ENCODE results near the gene MYH13.
A peak's percentile ranks its signal among the peaks of the same experiment; 100 is the strongest.

The MYH13 gene

GRCh38 chr17:10372906-10373305 lies at the start of gene MYH13:
Gene MYH13, minus strand, starts transcription at chr17:10373006. Its CDS starts 8,476 bp downstream, at chr17:10364530.
- no peak for DNase-seq

DNA sequence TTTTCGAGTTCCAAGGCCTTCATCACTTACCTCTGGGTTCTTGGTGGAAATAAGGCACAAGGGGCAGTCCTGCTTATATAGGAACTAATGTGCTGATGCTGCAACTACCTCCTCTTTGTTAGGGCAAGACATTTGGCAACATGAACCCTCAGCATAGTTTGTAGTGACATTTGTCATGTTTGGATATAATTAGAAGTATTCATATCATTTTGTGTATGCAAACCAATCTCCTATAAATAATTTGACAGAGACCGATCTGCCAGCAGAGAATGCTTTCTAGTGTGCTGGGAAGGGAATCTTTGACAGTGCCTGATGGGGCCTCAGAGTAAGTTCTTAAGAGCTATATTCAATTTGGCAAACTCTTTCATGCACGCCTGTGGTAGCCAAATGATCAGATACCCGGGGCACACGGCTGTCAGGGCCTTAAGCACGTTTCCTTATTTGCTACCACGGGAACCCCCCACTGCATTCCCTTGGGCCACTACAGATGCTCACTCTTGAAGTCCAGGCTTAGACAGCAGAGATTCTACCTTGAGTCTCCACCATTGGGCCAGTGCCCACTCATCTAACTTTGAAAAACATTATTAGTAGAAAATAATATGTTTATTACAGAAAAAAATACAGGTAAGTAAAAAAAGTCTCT lies 49.2 kb upstream of the MYH13 start, which contains the start of gene MYH8:
Gene MYH8 (minus strand): TSS at position 51 of the 643 bp plus-strand sequence. CDS start 1,723 bp downstream, outside the sequence.
- no peak for DNase-seq

DNA sequence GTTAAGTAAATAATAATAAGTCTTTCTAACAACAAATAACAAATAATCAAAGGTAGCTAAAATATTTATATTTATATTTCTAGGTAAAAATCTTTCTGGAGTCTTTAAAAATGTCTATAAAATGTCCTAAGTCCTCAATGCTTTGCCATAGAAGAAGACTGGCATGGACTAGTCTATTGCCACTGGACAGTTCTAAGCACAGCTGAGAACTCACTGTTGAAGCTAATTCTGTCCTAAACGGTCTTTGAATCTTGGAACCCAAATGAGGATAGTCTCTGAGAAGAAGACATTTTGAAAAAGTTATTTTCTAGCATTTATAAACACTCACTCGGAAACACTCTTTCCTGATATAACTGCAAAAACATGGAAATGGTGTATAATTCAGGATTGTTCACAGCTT lies 48.4 kb upstream of the MYH13 start:
- no peak for DNase-seq

GRCh38 chr17:10420811-10421210 lies 48.0 kb upstream of the MYH13 start:
- no peak for DNase-seq

DNA sequence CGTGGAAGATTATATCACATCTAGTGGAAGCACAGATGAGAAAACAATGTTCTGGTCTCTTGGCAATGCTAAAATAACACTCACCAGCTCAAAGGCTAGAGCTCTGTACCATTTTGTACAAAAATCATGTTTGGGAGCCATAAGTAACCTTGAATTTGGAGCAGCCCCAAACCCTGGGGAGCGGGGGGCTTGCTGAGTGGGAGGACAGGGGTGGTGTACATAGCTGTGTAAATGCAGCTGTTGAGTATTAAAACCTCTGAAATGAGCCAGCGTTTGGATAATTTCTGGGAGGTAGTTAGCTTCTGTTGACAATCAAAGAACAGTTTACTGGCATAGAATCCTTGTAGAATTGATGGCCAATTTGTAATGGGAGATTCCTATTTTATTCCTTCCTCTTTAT lies 44.6 kb upstream of the MYH13 start:
- no peak for DNase-seq

DNA sequence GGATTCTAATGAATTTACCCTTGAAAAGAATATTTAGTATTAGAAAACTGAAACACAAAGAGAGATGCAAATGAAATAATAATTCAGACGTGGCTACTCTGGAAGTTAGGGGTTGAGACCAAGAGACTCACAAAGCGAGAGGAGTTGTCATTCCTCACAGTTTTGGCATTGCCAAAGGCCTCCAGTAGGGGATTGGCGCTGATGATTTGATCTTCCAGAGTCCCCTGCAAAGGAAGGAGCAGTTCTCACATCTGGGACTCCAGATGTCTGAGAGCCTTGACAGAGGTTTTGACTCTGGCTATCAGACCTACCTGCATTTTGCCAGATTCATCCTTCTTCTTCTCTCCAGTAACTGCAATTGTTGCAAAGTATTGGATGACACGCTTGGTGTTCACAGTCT lies 42.4 kb upstream of the MYH13 start:
- no peak for DNase-seq

DNA sequence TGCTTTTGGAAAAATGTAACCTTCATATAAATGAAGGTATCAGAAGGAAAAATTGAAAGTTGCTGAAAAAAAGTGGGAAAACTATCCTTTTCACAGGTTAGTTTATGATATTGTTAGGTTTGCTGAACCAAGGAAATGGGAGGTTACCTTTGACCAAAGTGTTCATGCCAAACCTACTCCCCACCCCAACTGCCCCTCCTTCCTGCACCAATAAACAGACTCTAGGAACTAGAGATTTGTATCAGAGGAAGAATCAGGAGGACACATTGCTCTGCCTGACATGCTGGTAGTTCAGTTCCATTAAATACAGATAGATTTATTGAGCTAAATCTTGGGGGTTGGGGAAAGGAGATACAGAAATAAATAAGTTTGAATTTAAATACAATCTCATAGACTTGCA lies 30.8 kb upstream of the MYH13 start:
- DNase-seq = no peak

GRCh38 chr17:10398352-10398751 lies 25.5 kb upstream of the MYH13 start:
- DNase-seq = no peak

GRCh38 chr17:10396524-10397163 lies 23.8 kb upstream of the MYH13 start:
- no peak for DNase-seq

DNA sequence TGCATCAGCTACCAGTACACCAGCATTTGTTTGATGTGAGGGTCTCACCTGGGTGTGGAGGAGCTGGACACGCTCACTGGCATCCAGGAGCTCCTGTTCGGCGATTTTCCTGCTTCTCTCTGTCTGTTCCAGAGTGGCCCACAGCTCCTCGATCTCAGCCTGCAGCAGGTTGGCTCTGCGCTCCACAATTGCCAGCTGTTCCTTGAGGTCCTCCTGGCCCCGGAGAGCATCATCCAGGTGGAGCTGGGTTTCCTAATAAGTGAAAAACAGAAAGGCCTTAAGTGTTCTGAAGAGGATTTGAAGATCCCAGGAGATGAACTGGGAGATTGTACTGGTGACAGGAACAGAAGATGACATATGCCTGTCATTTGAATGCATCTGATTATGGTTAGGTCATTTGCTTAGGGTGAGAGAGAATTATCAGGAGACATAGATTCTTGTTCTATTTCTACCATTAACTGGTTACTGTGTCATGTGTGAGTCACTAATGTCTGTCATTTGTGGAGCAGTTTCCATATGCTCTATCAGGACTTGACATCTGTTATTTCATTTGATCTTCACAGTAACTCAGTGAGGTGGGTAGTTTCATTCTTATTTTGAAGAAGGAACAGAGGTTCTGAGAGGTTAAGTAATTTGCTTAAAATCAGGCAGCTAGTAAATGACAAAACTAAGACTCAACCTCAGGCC lies 21.5 kb upstream of the MYH13 start:
- DNase-seq = no peak

DNA sequence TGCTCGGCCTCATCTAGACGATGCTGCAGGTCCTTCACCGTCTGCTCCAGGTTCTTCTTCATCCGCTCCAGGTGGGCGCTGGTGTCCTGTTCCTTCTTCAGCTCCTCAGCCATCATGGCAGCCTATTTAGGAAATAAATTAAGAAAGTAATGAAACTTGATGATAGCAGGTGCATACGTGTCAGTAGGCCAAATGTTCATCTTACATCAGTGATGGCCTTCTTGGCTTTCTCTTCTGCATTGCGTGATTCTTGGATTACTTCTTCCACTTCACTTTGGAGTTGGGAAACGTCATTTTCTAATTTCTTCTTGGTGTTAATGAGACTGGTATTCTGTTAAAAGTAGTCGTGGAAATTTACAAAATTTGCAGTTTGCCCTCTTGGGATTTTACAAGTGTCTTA lies 20.1 kb upstream of the MYH13 start:
- DNase-seq = no peak

DNA sequence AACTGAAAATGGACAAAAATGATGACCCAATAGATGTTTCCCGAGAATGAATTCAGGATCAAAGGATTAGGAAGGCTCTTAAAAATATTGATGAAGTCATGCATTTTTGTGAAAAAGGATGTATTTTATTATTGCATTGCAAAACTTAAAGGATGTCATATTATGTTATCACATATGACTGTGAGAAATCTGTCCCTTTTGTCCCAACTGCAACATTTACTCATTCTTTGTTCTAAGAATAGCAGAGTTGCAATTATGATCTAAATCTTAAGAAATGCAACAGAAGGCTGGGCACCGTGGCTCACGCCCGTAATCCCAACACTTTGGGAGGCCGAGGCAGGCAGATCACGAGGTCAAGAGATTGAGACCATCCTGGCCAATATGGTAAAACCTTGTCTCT lies 13.1 kb upstream of the MYH13 start:
- DNase-seq = no peak

GRCh38 chr17:10384175-10384574 lies 11.4 kb upstream of the MYH13 start:
- DNase-seq = no peak

GRCh38 chr17:10380631-10381408 lies 8.0 kb upstream of the MYH13 start:
- DNase-seq = no peak

DNA sequence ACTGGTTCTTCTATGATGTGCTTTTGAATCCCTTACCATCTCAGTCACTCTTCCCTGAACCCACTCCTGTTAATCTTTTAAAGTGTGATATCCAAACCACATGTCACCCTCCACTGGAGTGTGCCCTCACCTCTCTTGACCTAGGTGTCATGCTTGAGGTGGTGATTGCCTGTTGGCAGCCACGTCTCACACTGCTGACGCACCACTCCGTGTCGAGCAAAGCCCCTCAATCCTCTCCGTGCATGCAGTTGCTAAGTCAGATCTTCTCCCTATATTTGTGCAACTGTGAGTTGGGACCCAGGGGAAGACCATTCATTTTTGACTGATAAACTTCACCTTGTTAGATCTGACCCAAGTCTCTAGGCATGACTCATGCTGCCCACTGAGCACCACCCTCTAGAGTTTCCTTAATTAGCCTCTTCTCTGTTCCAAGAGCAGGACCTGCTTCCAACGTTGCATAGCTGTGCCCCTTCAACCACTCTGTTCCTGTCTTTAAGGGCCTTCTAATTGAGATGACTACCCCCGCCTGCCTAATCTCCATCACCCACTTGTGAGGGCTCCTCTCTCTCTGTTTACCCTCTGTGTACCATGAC lies 2.7 kb downstream of the MYH13 start:
- no peak for DNase-seq

GRCh38 chr17:10369239-10369638 lies 3.6 kb downstream of the MYH13 start:
- DNase-seq = no peak

DNA sequence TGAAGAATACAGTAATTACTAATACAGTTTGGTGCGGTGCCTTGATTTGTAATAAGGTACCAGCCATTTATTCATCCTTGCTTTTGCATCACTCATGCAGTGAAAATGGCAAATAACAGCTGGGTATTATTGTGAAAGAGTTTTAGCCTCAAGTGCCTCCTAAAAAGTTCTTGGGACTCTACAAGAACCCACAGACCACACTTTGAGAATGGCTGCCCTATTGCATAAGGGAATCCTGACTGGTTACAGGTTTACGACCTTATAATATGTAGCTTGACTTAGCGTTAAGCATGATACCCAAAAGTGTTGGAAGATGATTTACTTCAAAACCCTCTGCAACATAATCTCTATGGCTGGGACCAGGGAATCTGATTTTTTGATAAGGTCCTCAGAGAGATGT lies 4.2 kb downstream of the MYH13 start:
- DNase-seq = no peak

DNA sequence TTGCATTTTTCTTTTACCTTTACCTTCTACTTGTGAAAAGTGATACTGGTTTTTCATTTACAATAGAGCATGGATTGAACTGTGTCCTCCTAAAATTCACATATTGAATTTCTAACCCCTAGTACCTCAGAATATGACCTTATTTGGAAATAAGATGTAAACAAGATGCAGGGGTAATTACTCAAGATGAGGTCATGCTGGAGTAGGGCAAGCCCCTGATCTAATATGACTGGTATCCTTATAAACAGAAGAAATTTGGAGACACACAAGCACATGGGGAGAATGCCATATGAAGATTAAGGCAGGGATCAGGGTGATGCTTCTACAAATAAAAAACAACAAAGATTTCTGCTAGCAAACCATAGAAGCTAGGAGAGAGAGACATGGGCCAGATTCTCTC lies 12.2 kb downstream of the MYH13 start:
- DNase-seq = no peak

DNA sequence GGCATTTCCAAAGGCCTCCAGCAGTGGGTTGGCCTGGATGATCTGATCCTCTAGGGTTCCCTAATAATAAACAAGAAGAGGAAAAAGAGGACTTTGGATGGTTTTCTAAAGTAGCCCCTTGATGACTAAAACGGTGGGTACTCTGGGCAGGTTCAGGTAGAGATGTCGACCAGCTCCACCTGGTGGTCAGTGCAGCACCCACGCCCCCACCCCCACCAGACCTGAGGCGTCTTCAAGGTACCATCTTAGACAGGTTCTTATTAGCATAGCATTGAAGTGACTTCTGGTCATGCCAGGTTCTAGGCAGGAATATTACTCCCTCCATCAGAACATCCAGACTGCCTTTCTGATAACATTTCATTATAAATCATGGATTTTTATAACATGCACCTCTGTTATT lies 15.0 kb downstream of the MYH13 start:
- peak; percentile 25 for DNase-seq

GRCh38 chr17:10354651-10355050 lies 18.2 kb downstream of the MYH13 start:
- DNase-seq = no peak

GRCh38 chr17:10352893-10353292 lies 19.9 kb downstream of the MYH13 start:
- no peak for DNase-seq

- no peak for DNase-seq
Measured at GRCh38 chr17:10349403-10349802, 23.4 kb downstream of the MYH13 start.

DNA sequence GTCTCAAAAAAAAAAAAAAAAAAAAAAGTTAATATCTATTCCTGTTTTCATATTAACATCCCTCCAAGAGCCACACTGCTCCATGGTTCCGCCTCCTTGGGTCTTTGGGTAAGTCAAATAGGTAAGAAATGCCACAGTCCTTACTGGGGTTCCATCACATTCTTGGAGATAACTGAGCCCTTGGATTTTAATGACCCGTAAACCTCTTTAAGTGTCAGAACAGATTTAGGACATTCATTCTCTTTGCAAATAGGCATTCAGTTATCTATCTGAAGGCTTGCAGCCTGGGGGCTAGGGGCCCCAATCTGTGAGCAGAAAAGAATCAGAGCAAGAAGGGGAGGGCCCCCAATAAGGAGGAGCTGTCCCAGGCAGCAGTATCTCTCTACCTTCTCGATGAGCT lies 28.0 kb downstream of the MYH13 start:
- DNase-seq = no peak
